ENCODE results near the gene FAAP20.

DNA sequence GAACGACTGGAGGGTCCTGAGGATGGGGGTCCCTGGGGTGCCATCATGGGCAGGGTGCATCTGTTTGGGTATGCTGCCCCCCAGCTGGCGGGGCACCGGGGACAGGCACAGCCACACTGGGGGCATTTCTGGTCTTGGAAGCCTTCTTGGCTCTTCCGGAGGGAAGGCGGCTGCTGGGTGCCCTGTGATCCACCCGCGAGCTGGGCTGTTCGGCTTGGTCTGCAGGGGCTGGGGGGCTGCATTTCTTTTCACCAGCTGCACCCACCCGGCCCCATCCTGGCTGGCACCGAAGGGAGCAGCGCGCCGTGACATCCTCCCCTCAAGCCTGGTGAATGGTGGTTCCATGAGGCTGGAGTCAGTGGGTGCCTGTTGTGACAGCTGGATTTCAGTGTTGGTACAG is 12.2 kb downstream of the FAAP20 start:
- TF ChIP-seq, protein P1, sequence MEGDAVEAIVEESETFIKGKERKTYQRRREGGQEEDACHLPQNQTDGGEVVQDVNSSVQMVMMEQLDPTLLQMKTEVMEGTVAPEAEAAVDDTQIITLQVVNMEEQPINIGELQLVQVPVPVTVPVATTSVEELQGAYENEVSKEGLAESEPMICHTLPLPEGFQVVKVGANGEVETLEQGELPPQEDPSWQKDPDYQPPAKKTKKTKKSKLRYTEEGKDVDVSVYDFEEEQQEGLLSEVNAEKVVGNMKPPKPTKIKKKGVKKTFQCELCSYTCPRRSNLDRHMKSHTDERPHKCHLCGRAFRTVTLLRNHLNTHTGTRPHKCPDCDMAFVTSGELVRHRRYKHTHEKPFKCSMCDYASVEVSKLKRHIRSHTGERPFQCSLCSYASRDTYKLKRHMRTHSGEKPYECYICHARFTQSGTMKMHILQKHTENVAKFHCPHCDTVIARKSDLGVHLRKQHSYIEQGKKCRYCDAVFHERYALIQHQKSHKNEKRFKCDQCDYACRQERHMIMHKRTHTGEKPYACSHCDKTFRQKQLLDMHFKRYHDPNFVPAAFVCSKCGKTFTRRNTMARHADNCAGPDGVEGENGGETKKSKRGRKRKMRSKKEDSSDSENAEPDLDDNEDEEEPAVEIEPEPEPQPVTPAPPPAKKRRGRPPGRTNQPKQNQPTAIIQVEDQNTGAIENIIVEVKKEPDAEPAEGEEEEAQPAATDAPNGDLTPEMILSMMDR (IDR thresholded peaks at IDR 0.05): no peak
- TF ChIP-seq EZH2 (IDR thresholded peaks at IDR 0.05; ENCODE audit: borderline replicate concordance, insufficient read depth, low read depth, low read length, poor library complexity, severe bottlenecking): no peak

All from B cell (primary cell).